ENCODE measurements around the gene UBR2. TPM values are rescaled to one million over a fixed set of nuclear protein-coding genes. Genes with fewer than 3 reads are reported as not detected.
"Not testable (repeated sequence)": the region's sequence is repeated elsewhere in the genome, so short reads cannot be mapped to it uniquely, and the experiment has no call there.

UBR2 gene
- total and polyA plus RNA-seq, 7 donors = 9.4 to 40.2 (median 33.6) TPM

- Histone ChIP-seq H3K4me1 (peaks cover 40% of the 10 kb centered on the region), H3K36me3 (ENCODE audit: insufficient read depth in 1 of 2, low read depth in 1 of 2) (peaks cover 0 to 4% of the 10 kb centered on the region in 2 donors), H3K27me3 (ENCODE audit: insufficient read depth in 3 of 3, low read length in 2 of 3) (no peaks in the 10 kb centered on the region), H3K4me3 (peak overlapping the region; percentile 87), H3K27ac (no peak overlapping the region), H3K9me3 (no peaks in the 10 kb centered on the region)
- intact Hi-C loops (cut with DNase I) = no loop called here
- WGBS, 3 donors = 72 to 85% (median 84%) methylated on average over 5 of the region's 5 CpGs
- no peak for ATAC-seq
- TF ChIP-seq CTCF (IDR thresholded peaks at IDR 0.05) = no peak
- no peak for DNase-seq
Observed at GRCh38 chr6:42566614-42567208, 2.9 kb downstream of the UBR2 start.

GRCh38 chr6:42567237-42567636, 3.4 kb downstream of the UBR2 start:
- H3K27me3 ChIP-seq (ENCODE audit: insufficient read depth in 3 of 3, low read length in 2 of 3); H3K36me3 ChIP-seq (ENCODE audit: insufficient read depth in 1 of 2, low read depth in 1 of 2); H3K9me3 ChIP-seq; H3K27ac ChIP-seq; ATAC-seq; DNase-seq; H3K4me3 ChIP-seq; intact Hi-C loops (cut with DNase I): not testable (repeated sequence)
- WGBS, 3 donors = 88 to 95% (median 91%) methylated on average over 4 of the region's 4 CpGs
- peaks cover 45% of the 10 kb centered on the region for H3K4me1 ChIP-seq

GRCh38 chr6:42569102-42570028, 5.5 kb downstream of the UBR2 start:
- Histone ChIP-seq H3K4me3 (peak overlapping the region; percentile 26), H3K27me3 (ENCODE audit: insufficient read depth in 3 of 3, low read length in 2 of 3) (no peaks in the 10 kb centered on the region), H3K27ac (peak overlapping the region; percentile 76), H3K36me3 (ENCODE audit: insufficient read depth in 1 of 2, low read depth in 1 of 2) (peaks cover 2 to 12% of the 10 kb centered on the region in 2 donors), H3K9me3 (no peaks in the 10 kb centered on the region), H3K4me1 (peaks cover 50% of the 10 kb centered on the region)
- intact Hi-C loops (cut with DNase I) = no loop called here
- DNase-seq (no peak), ATAC-seq (no peak)
- TF ChIP-seq CTCF (IDR thresholded peaks at IDR 0.05) = no peak

GRCh38 chr6:42571611-42572342, 7.9 kb downstream of the UBR2 start:
- Histone ChIP-seq H3K9me3 (no peaks in the 10 kb centered on the region), H3K27me3 (ENCODE audit: insufficient read depth in 3 of 3, low read length in 2 of 3) (no peaks in the 10 kb centered on the region), H3K4me3 (no peak overlapping the region), H3K4me1 (peaks cover 58% of the 10 kb centered on the region), H3K36me3 (ENCODE audit: insufficient read depth in 1 of 2, low read depth in 1 of 2) (peaks cover 2 to 25% of the 10 kb centered on the region in 2 donors), H3K27ac (no peak overlapping the region)
- DNase-seq = no peak
- TF ChIP-seq CTCF (IDR thresholded peaks at IDR 0.05) = no peak
- ATAC-seq = no peak
- WGBS, 3 donors = 68 to 87% (median 80%) methylated on average over 7 of the region's 7 CpGs
- intact Hi-C loops (cut with DNase I) = no loop called here

- H3K4me3 ChIP-seq = no peak overlapping the region
- intact Hi-C loops (cut with DNase I) = no loop called here
- WGBS, 3 donors = 49 to 71% (median 52%) methylated on average over 4 of the region's 4 CpGs
- no peaks in the 10 kb centered on the region for H3K27me3 ChIP-seq (ENCODE audit: insufficient read depth in 3 of 3, low read length in 2 of 3)
- no peak for ATAC-seq
- peaks cover 2 to 25% of the 10 kb centered on the region in 2 donors for H3K36me3 ChIP-seq (ENCODE audit: insufficient read depth in 1 of 2, low read depth in 1 of 2)
- DNase-seq = no peak
- H3K27ac ChIP-seq = no peak overlapping the region
- TF ChIP-seq CTCF (IDR thresholded peaks at IDR 0.05) = no peak
- no peaks in the 10 kb centered on the region for H3K9me3 ChIP-seq
- H3K4me1 ChIP-seq = peaks cover 60% of the 10 kb centered on the region
Observed at GRCh38 chr6:42572523-42572922, 8.7 kb downstream of the UBR2 start.

GRCh38 chr6:42576538-42576937, 12.7 kb downstream of the UBR2 start:
- Histone ChIP-seq H3K4me1 (peaks cover 49% of the 10 kb centered on the region), H3K36me3 (ENCODE audit: insufficient read depth in 1 of 2, low read depth in 1 of 2) (peaks cover 2 to 25% of the 10 kb centered on the region in 2 donors), H3K27ac (peak overlapping the region; percentile 65)
- intact Hi-C loops (cut with DNase I) = loop anchor here in 1 of 2 donors (5.0 kb wide), 1 partner anchor 46 kb away; no protein-coding TSS in a partner anchor
- not testable (repeated sequence) for H3K4me3 ChIP-seq; H3K27me3 ChIP-seq (ENCODE audit: insufficient read depth in 3 of 3, low read length in 2 of 3); H3K9me3 ChIP-seq
- WGBS, 3 donors = 33 to 46% (median 36%) methylated on average over 7 of the region's 7 CpGs
- peak; percentile 75 to 83 (median 82) for ATAC-seq
- DNase-seq = peak in 1 of 2 donors; percentile 64
